Mucosa of descending colon (tissue), 3 donors: Measurements from ENCODE around the gene IFIT2. TPM values are rescaled to one million over a fixed set of nuclear protein-coding genes. Genes with fewer than 3 reads are reported as not detected.
"Not testable (repeated sequence)": the region's sequence is repeated elsewhere in the genome, so short reads cannot be mapped to it uniquely, and the experiment has no call there.

ENCODE experiments used
- ATAC-seq: fragments of 200-7000 bp; cut with Tn5 transposase; one replicate; pipeline ENCODE4 v1.9.1; 2020; ENCODE audit warnings: mild to moderate bottlenecking, moderate library complexity
- DNase-seq, 3 donors: peaks; one replicate each; pipeline ENCODE4 v3.0.0-alpha.2; 2020
- H3K36me3 ChIP-seq: fragments of 200-600 bp; one replicate; pipeline ENCODE4 v1.8.0; 2021; ENCODE audit warnings: low read depth, mild to moderate bottlenecking
- H3K4me1 ChIP-seq: fragments of 200-600 bp; one replicate; pipeline ENCODE4 v1.8.0; 2021; ENCODE audit warnings: low read depth, mild to moderate bottlenecking
- H3K4me3 ChIP-seq: fragments of 200-600 bp; one replicate; pipeline ENCODE4 v1.8.0; 2021; ENCODE audit warnings: mild to moderate bottlenecking
- H3K9me3 ChIP-seq: fragments of 200-600 bp; one replicate; pipeline ENCODE4 v1.8.0; 2021; ENCODE audit warnings: mild to moderate bottlenecking
- intact Hi-C, 2 donors: fragments of 100-400 bp; cut with DNase I in 1 of 2; cut with micrococcal nuclease in 1 of 2; formaldehyde crosslinking; loops; one replicate each; pipeline versions ENCODE4 v1.11.0 to v1.11.1; 2022; cut with DNase I, micrococcal nuclease
- total RNA-seq, 3 donors: library from RNA; stranded (reverse); fragmentation: NEBNext Ultra II Directional in 2 of 3; extraction: Animal tissue kit (Norgen Biotek cat#: 25700) in 2 of 3; gene quantifications; one replicate each; pipeline versions ENCODE4 v1.2.1 to v1.2.4, GENCODE V29; 2021 to 2023
- TF ChIP-seq, protein P1 (sequence below): fragments of 200-600 bp; IDR thresholded peaks from one replicate; pipeline ENCODE4 v1.8.0; 2022; ENCODE audit warnings: antibody characterized with exemption, mild to moderate bottlenecking
- donor health status: DM: no; HTN: no; CAD: no; lungs with moderate emphysema.
- donor health status: DM: no; HTN: no; CAD: no.
- donor health status: DM: no; HTN: yes; CAD: no.

IFIT2 gene
- total RNA-seq, 3 donors from 2014 or later = 6.9 to 7.6 (median 7.5) TPM

DNA sequence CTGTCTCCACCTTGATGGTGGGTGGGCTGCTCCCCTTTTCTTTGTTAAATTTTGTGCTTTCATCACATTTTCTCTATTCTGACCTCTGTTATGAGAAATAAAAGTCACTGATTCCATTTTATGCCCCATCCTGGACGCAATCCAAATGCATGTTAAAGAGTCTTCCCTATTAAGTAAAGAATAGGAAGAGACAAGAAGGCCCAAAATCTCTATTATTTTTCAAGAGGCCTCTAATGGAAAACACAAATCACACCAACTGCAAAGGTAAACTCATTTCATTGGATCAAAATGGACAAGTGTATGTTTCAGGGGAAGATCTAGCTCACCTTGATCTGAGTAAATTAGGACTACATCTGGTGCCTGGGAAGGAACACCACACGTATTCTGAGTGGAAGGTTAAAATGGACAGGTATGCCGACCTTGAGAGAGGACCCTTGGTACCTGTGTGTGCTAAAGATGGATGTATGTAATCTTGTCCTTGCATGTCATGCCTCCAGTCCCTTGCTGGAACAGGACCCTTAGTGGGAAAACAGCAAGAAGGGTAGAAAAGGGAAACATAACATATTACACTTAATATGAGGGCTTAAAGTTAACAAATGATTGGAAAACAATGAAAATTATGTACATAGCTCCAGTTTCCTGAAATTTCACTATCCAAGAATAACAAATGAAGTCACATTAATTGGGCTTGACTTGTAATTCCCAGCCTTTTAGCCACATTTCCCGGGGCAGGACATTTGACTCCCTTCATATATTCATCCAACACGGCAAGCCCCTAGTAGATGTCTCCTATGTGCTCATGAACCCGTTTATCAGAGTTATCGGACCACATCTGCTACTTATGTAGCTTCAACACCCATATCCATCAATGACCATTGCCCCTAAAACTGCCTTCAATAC, 7.6 kb downstream of the IFIT2 start:
- no peak for ATAC-seq
- no peak for DNase-seq
- Histone ChIP-seq H3K4me1 (peaks cover 7% of the 10 kb centered on the region), H3K9me3 (no peaks in the 10 kb centered on the region), H3K36me3 (no peaks in the 10 kb centered on the region), H3K4me3 (no peak overlapping the region)
- TF ChIP-seq, protein P1, sequence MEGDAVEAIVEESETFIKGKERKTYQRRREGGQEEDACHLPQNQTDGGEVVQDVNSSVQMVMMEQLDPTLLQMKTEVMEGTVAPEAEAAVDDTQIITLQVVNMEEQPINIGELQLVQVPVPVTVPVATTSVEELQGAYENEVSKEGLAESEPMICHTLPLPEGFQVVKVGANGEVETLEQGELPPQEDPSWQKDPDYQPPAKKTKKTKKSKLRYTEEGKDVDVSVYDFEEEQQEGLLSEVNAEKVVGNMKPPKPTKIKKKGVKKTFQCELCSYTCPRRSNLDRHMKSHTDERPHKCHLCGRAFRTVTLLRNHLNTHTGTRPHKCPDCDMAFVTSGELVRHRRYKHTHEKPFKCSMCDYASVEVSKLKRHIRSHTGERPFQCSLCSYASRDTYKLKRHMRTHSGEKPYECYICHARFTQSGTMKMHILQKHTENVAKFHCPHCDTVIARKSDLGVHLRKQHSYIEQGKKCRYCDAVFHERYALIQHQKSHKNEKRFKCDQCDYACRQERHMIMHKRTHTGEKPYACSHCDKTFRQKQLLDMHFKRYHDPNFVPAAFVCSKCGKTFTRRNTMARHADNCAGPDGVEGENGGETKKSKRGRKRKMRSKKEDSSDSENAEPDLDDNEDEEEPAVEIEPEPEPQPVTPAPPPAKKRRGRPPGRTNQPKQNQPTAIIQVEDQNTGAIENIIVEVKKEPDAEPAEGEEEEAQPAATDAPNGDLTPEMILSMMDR = no peak
- intact Hi-C loops = no loop called here

DNA sequence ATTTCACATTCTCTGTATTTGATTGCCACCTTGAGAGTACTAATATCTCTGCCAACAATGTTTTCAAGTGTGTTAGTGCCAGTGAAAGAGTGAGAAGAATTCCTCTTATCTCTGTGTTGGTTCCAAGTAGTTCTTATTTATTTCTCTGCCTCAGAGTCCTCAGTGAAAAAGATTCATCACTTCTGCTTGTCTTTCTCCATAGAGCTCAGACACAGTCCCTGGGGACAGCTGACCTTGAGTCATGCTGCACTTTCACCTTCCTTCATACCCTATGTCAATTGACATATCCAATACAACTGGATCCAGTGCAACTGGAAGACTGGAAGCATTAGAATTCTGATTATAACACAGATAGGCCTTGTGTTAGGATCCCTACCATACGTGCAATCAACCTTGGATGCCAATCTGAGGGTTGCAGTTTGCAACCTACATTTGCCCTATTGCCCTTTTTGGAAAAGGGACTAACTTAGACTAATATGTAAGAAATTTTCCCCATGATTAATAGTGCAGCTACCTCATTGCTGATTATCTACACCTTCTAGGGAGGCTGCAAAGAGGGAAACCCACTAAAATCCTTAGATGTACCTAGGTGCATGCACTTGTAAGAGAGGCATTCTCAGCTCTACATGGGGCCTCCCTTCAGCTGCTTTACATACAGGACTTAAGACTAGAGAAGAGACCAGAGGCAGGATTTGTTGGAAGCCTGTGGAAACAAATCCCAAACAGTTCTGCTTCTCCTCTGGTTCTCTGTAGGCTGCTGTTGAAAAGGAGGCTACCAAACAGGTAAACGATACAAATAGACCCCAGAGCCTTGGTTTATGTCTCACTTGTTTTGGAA, 8.4 kb downstream of the IFIT2 start:
- intact Hi-C loops = no loop called here
- peaks cover 7% of the 10 kb centered on the region for H3K4me1 ChIP-seq
- DNase-seq = no peak
- no peaks in the 10 kb centered on the region for H3K9me3 ChIP-seq
- TF ChIP-seq, protein P1 = no peak
- H3K4me3 ChIP-seq = no peak overlapping the region
- no peaks in the 10 kb centered on the region for H3K36me3 ChIP-seq
- ATAC-seq = no peak

DNA sequence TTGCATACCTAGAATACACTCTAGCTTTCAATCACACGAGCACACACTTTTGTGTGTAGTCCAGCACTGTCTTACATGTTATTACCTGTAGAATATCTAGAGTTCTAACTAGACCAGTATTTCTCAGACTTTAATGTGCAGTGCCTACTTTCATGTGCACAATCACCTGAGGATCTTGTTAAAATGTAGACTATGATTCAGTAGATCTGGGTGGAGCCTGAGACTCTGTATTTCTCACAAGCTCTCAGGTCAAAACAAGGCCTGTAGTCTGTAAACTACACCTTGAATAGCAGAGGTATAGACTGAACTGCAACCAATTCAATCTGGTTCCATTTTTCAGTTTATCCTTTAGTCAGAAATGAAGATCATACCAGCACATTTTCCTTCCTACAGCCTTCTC, 11.1 kb downstream of the IFIT2 start:
- Histone ChIP-seq H3K36me3 (no peaks in the 10 kb centered on the region), H3K4me1 (no peaks in the 10 kb centered on the region), H3K4me3 (no peak overlapping the region), H3K9me3 (no peaks in the 10 kb centered on the region)
- ATAC-seq (no peak), DNase-seq (no peak)
- intact Hi-C loops = no loop called here
- TF ChIP-seq, protein P1 = no peak

DNA sequence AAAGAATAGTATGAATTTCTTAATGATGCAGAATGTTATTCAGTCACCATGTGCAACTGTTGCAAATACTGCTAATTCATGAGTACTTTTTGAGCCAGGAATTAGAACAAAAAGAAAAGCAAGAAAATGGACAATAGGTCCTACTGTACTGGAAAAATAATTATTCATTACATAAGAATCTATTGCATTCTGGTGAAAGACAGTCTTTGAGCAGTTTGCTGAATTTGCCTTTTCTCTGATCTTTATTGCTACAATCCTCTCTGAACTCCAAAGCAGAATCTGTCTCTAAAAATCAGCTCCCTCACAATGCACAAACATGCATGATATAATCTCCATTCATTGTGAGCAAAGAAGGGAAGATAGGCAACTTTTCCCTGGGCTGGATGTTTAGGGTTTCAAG, 12.8 kb downstream of the IFIT2 start:
- DNase-seq (no peak), ATAC-seq (no peak)
- TF ChIP-seq, protein P1 = no peak
- Histone ChIP-seq H3K36me3 (no peaks in the 10 kb centered on the region), H3K4me3 (no peak overlapping the region), H3K4me1 (no peaks in the 10 kb centered on the region), H3K9me3 (no peaks in the 10 kb centered on the region)
- intact Hi-C loops = no loop called here

DNA sequence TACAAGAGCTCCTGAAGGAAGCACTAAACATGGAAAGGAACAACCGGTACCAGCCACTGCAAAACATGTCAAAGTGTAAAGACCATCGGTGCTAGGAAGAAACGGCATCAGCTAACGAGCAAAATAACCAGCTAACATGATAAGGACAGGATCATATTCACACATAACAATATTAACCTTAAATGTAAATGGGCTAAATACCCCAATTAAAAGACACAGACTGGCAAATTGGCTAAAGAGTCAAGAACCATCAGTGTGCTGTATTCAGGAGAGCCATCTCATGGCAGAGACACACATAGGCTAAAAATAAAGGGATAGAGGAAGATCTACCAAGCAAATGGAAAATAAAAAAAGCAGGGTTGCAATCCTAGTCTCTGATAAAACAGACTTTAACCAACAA, 16.2 kb downstream of the IFIT2 start:
- H3K9me3 ChIP-seq, ATAC-seq, DNase-seq, intact Hi-C loops, H3K4me1 ChIP-seq, H3K36me3 ChIP-seq, H3K4me3 ChIP-seq: not testable (repeated sequence)

DNA sequence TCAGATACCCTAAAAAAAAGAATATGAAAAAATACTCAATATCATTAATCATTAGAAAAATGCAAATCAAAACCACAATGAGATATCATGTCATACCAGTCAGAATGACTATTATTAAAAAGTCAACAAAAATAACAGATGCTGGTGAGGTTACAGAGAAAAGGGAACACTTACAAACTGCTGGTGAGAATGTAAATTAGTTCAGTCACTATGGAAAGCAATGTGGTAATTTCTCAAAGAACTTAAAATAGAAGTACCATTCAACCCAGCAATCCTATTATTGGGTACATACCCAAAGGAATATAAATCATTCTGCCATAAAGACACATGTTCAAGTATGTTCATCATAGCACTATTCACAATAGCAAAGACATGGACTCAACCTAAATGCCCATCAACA, 23.2 kb downstream of the IFIT2 start:
- H3K4me3 ChIP-seq, intact Hi-C loops, ATAC-seq, H3K4me1 ChIP-seq, H3K36me3 ChIP-seq, H3K9me3 ChIP-seq, DNase-seq: not testable (repeated sequence)

DNA sequence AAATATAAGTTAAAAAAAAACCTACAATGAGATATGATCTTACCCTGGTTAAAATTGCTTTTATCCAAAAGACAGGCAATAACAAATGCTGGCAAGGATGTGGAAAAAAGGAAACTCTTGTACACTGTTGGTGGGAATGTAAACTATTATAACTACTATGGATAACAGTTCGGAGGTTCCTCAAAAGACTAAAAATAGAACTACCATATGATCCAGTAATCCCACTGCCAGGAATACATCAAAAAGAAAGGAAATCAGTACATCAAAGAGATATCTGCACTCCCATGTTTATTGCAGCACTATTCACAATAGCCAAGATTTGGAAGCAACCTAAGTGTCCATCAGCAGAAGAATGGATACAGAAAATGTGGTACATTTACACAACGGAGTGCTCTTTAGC, 24.0 kb downstream of the IFIT2 start:
- H3K4me1 ChIP-seq = not testable (repeated sequence)

More for the DNA sequence above, 24.0 kb downstream of the IFIT2 start:
- H3K4me3 ChIP-seq, H3K9me3 ChIP-seq, H3K36me3 ChIP-seq, ATAC-seq, DNase-seq, intact Hi-C loops: not testable (repeated sequence)
